IMR-90 (cell line): ENCODE measurements around the gene RASSF8. TPM values are rescaled to one million over a fixed set of nuclear protein-coding genes. Genes with fewer than 3 reads are reported as not detected.

ENCODE experiments used
- ATAC-seq: fragments of 200-7000 bp; cut with Tn5 transposase; 2 replicates; pipeline ENCODE4 v1.9.1; 2020; ENCODE audit warnings: low read depth, mild to moderate bottlenecking, moderate library complexity
- BruUV-seq: library from RNA; stranded (reverse); fragments of 400-500 nt; replicated peaks from 2 replicates; lab custom pipeline; 2021; lab: Mats Ljungman, UMichigan
- CTCF ChIA-PET: fragments of 300-600 bp; formaldehyde crosslinking; extraction: SDS; loops from one replicate; lab custom pipeline; 2021; ENCODE audit warnings: antibody characterized with exemption; lab: Yijun Ruan, JAX
- POLR2A ChIA-PET: fragments of 300-600 bp; sonication (Branson Sonifier 250); formaldehyde crosslinking; loops from one replicate; lab custom pipeline; 2022; ENCODE audit warnings: antibody characterized with exemption; ENCODE audit not compliant: unreplicated experiment; lab: Charles Lee
- DNase-seq: peaks from one replicate; pipeline ENCODE4 v3.0.0; 2013
- H2AFZ ChIP-seq: replicated peaks from 2 replicates; pipeline ENCODE3; 2013; ENCODE audit warnings: low read length, mild to moderate bottlenecking; ENCODE audit not compliant: poor library complexity
- H2AK5ac ChIP-seq: 2 replicates; pipeline ENCODE4 v1.6.1; 2013; ENCODE audit warnings: low read depth, low read length, inconsistent platforms
- H2AK9ac ChIP-seq: replicated peaks from 2 replicates; pipeline ENCODE3; 2013; ENCODE audit warnings: mild to moderate bottlenecking, low read depth, low read length, moderate library complexity; ENCODE audit not compliant: poor library complexity
- H2BK120ac ChIP-seq: 2 replicates; pipeline ENCODE4 v1.6.1; 2013; ENCODE audit warnings: low read depth, low read length, inconsistent platforms
- H2BK15ac ChIP-seq: 3 replicates; pipeline ENCODE4 v1.6.1; 2013; ENCODE audit warnings: low read depth, low read length, inconsistent platforms
- H2BK20ac ChIP-seq: 2 replicates; pipeline ENCODE4 v1.6.1; 2013; ENCODE audit warnings: low read depth, mild to moderate bottlenecking, inconsistent platforms, low read length, moderate library complexity
- H2BK5ac ChIP-seq: 2 replicates; pipeline ENCODE4 v1.6.1; 2013; ENCODE audit warnings: mild to moderate bottlenecking, low read depth, low read length, inconsistent platforms; ENCODE audit not compliant: poor library complexity, severe bottlenecking
- H3K14ac ChIP-seq: replicated peaks from 2 replicates; pipeline ENCODE4 v1.6.1; 2013; ENCODE audit warnings: low read depth, low read length, inconsistent platforms
- H3K18ac ChIP-seq: 2 replicates; pipeline ENCODE4 v1.6.1; 2013; ENCODE audit warnings: low read depth, low read length, control low read depth
- H3K23ac ChIP-seq: 2 replicates; pipeline ENCODE4 v1.6.1; 2013; ENCODE audit warnings: low read depth, low read length, inconsistent platforms
- H3K27ac ChIP-seq: 2 replicates; pipeline ENCODE4 v1.5.1; 2013; ENCODE audit warnings: mild to moderate bottlenecking, control low read depth, low read length; ENCODE audit not compliant: insufficient read depth
- H3K27me3 ChIP-seq: 2 replicates; pipeline ENCODE4 v1.6.1; 2013; ENCODE audit warnings: low read length; ENCODE audit not compliant: control insufficient read depth, insufficient read depth
- H3K36me3 ChIP-seq: 2 replicates; pipeline ENCODE4 v1.6.1; 2013; ENCODE audit warnings: low read length, mixed read lengths; ENCODE audit not compliant: control insufficient read depth, insufficient read depth
- H3K4ac ChIP-seq: 2 replicates; pipeline ENCODE4 v1.6.1; 2013; ENCODE audit warnings: low read depth, low read length, inconsistent platforms
- H3K4me1 ChIP-seq: 2 replicates; pipeline ENCODE4 v1.6.1; 2013; ENCODE audit warnings: low read length, mixed read lengths; ENCODE audit not compliant: control insufficient read depth, insufficient read depth
- H3K4me2 ChIP-seq: 2 replicates; pipeline ENCODE4 v1.6.1; 2013; ENCODE audit warnings: low read depth, mild to moderate bottlenecking, control low read depth, low read length, moderate library complexity
- H3K4me3 ChIP-seq: 2 replicates; pipeline ENCODE4 v1.5.1; 2013; ENCODE audit warnings: low read depth, mild to moderate bottlenecking, control low read depth, low read length, moderate library complexity; ENCODE audit not compliant: insufficient read depth
- H3K56ac ChIP-seq: 2 replicates; pipeline ENCODE4 v1.6.1; 2013; ENCODE audit warnings: low read length, inconsistent platforms; ENCODE audit not compliant: insufficient read depth; ENCODE audit errors: extremely low read depth
- H3K79me1 ChIP-seq, 2 experiments: 2 replicates each; pipeline ENCODE4 v1.6.1; 2013; ENCODE audit warnings: low read length in 2 of 2, inconsistent platforms in 1 of 2, low read depth in 1 of 2
- H3K9ac ChIP-seq: 2 replicates; pipeline ENCODE4 v1.6.1; 2013; ENCODE audit warnings: low read depth, low read length, control low read depth
- H3K9me1 ChIP-seq: 2 replicates; pipeline ENCODE4 v1.6.1; 2013; ENCODE audit warnings: low read length, inconsistent platforms; ENCODE audit not compliant: insufficient read depth
- H3K9me3 ChIP-seq: 2 replicates; pipeline ENCODE4 v1.6.1; 2013; ENCODE audit warnings: low read length; ENCODE audit not compliant: control insufficient read depth, insufficient read depth
- H4K20me1 ChIP-seq: 2 replicates; pipeline ENCODE4 v1.6.1; 2013; ENCODE audit warnings: low read length, inconsistent platforms; ENCODE audit not compliant: insufficient read depth
- H4K5ac ChIP-seq: 2 replicates; pipeline ENCODE4 v1.6.1; 2013; ENCODE audit warnings: mild to moderate bottlenecking, low read depth, low read length, control low read depth
- H4K8ac ChIP-seq, 2 experiments: 2 replicates each; pipeline ENCODE4 v1.6.1; 2013; ENCODE audit warnings: low read depth in 2 of 2, low read length in 2 of 2, control low read depth in 1 of 2, inconsistent platforms in 1 of 2
- H4K91ac ChIP-seq: 2 replicates; pipeline ENCODE4 v1.6.1; 2013; ENCODE audit warnings: low read depth, low read length, inconsistent platforms; ENCODE audit not compliant: insufficient read depth
- CHD1 ChIP-seq: IDR thresholded peaks from 2 replicates; pipeline ENCODE4 v1.6.1; 2012; ENCODE audit warnings: low read depth, low read length, improper control_type of control experiment
- CTCF ChIP-seq: conservative IDR thresholded peaks from 2 replicates; pipeline ENCODE4 v1.5.1; 2012; ENCODE audit warnings: mild to moderate bottlenecking, low read depth, low read length, improper control_type of control experiment
- ELK1 ChIP-seq: fragments of 150-350 bp; IDR thresholded peaks from 2 replicates; pipeline ENCODE4 v1.6.1; 2016; ENCODE audit warnings: low read depth, mild to moderate bottlenecking, low read length, moderate library complexity, borderline replicate concordance
- MAFK ChIP-seq: IDR thresholded peaks from 2 replicates; pipeline ENCODE4 v1.6.1; 2012; ENCODE audit warnings: low read depth, low read length, improper control_type of control experiment
- POLR2A ChIP-seq: IDR thresholded peaks from 2 replicates; pipeline ENCODE4 v1.6.1; 2012; ENCODE audit warnings: mild to moderate bottlenecking, low read depth, low read length
- WGBS, 2 experiments: methylation state at CpG; one replicate each; pipeline versions ENCODE4 v1.1.5 to v1.1.7; 2013; ENCODE audit warnings: missing lambda C conversion rate in 2 of 2; ENCODE audit not compliant: insufficient read length in 1 of 2; ENCODE audit errors: extremely low coverage in 2 of 2; 5-methylcytosine and 5-hydroxymethylcytosine counted together
- dilution Hi-C: fragments of 300-500 bp; cut with HindIII; formaldehyde crosslinking; loops from one replicate; pipeline ENCODE4 v1.14.3; 2018; ENCODE audit warnings: low sequenced_read_pairs; ENCODE audit not compliant: unreplicated experiment
- in situ Hi-C: fragments of 300-500 bp; cut with MboI; formaldehyde crosslinking; loops from 3 replicates; pipeline ENCODE4 v1.14.3; 2019; ENCODE audit warnings: low sequenced_read_pairs, inconsistent platforms, mixed read lengths
- intact Hi-C: fragments of 100-400 bp; cut with micrococcal nuclease; formaldehyde crosslinking; loops from 2 replicates; pipeline ENCODE4 v1.10.0; 2022
- polyA plus RNA-seq, 3 experiments: library from polyadenylated mRNA; depleted of rRNA; stranded (reverse); fragments of >200 nt; gene quantifications; 2 replicates each; pipeline ENCODE4 v1.2.3, GENCODE V29; 2012; ENCODE audit warnings: low replicate concordance in 1 of 3
- total RNA-seq: library from RNA; depleted of rRNA; stranded (reverse); fragments of >200 nt; gene quantifications from 2 replicates; pipeline ENCODE4 v1.2.3, GENCODE V29; 2012

The RASSF8 gene
- total and polyA plus RNA-seq, 2 of the 4 experiments (the other 2 are of a cell fraction) = 10.8 to 50.5 TPM

DNA sequence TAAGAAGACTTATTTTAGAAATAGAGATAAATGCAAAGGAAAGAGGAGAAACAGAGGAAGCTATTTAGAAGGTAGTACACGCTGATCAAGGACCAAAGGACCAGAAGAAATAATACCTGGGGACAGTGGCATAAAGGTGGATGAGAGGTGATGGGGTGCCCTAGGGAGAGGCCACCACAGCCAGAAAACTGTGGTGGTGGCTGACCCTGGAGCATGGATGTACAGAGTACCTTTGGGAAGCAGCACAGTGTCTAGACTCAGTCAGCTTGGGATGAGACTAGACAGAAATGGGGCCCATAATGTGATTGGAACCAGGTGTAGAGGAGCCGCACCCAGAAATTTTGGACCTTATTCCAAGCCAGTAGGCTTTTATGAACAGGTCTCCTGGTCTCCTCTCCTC lies 17.2 kb downstream of the RASSF8 start:
- in situ Hi-C loops = no loop called here
- H3K27ac ChIP-seq = no peak overlapping the region

More for the DNA sequence above, 17.2 kb downstream of the RASSF8 start:
- no CpG with 5 or more reads among the region's 2 CpGs for WGBS, 2 experiments
- H3K14ac ChIP-seq = no peak overlapping the region
- no peak overlapping the region for H2BK5ac ChIP-seq
- H4K20me1 ChIP-seq = peaks cover 73% of the 10 kb centered on the region
- ChIA-PET POLR2A (no interaction called here), CTCF (interaction anchor here (0.5 kb wide), 1 partner anchor 135 kb away, joined by 3 read pairs; no protein-coding TSS in a partner anchor)
- no peak overlapping the region for H3K4me2 ChIP-seq
- H3K79me1 ChIP-seq = peaks cover 26 to 89% of the 10 kb centered on the region in 2 experiments
- H4K91ac ChIP-seq = no peak overlapping the region
- BruUV-seq = no TSS peak
- H3K18ac ChIP-seq = no peak overlapping the region
- H3K4me3 ChIP-seq = no peak overlapping the region
- DNase-seq (no peak), ATAC-seq (no peak)
- no peaks in the 10 kb centered on the region for H3K27me3 ChIP-seq
- no peak overlapping the region for H2BK20ac ChIP-seq
- H3K9me3 ChIP-seq = no peaks in the 10 kb centered on the region
- H3K4me1 ChIP-seq = peaks cover 11% of the 10 kb centered on the region
- H3K56ac ChIP-seq = no peak overlapping the region
- no peak overlapping the region for H4K8ac ChIP-seq
- H2AFZ ChIP-seq = no peak overlapping the region
- peaks cover 23% of the 10 kb centered on the region for H3K9me1 ChIP-seq
- no peak overlapping the region for H4K5ac ChIP-seq
- H2AK9ac ChIP-seq = no peak overlapping the region
- peaks cover under 1% of the 10 kb centered on the region; the same call in 1 of the 2 replicates for H3K36me3 ChIP-seq
- intact Hi-C loops = no loop called here
- no peak overlapping the region for H2BK15ac ChIP-seq
- dilution Hi-C loops = no loop called here
- H2AK5ac ChIP-seq = no peak overlapping the region
- no peak for TF ChIP-seq MAFK
- TF ChIP-seq ELK1 = no peak
- TF ChIP-seq POLR2A = no peak
- no peak for TF ChIP-seq CTCF
- no peak for TF ChIP-seq CHD1
- no peak overlapping the region for H3K9ac ChIP-seq
- no peak overlapping the region for H2BK120ac ChIP-seq
- no peak overlapping the region for H3K4ac ChIP-seq
- H3K23ac ChIP-seq = no peak overlapping the region
